HG03520 (cell line): ENCODE results near the gene PRDM16.

ENCODE experiments used
- ATAC-seq: cut with Tn5 transposase; IDR thresholded peaks from one replicate; pipeline ENCODE4 v1.9.1; 2021; ENCODE audit warnings: mild to moderate bottlenecking, moderate library complexity; ENCODE audit not compliant: unreplicated experiment

The PRDM16 gene

GRCh38 chr1:3463891-3464648 lies 395.1 kb downstream of the PRDM16 start:
- no peak for ATAC-seq

DNA sequence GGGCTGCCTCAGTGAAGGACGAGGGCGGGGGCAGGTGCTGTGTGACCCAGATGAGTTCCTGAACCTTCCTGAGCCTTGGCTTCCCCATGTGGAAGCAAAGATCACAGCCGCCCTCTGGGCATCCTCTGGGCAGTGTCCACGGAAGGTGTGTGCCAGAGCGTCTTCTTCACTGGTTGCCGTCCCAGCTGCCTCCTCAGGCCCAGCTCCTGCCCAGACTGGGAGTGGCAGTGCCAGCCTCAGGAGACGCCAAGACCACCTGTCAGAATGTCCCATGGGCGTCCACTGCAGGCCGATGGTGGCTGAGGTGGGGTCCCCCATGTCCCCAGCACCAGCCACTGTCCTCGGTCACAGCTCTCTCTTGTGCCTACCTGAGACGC lies 395.6 kb downstream of the PRDM16 start:
- ATAC-seq, result no peak

DNA sequence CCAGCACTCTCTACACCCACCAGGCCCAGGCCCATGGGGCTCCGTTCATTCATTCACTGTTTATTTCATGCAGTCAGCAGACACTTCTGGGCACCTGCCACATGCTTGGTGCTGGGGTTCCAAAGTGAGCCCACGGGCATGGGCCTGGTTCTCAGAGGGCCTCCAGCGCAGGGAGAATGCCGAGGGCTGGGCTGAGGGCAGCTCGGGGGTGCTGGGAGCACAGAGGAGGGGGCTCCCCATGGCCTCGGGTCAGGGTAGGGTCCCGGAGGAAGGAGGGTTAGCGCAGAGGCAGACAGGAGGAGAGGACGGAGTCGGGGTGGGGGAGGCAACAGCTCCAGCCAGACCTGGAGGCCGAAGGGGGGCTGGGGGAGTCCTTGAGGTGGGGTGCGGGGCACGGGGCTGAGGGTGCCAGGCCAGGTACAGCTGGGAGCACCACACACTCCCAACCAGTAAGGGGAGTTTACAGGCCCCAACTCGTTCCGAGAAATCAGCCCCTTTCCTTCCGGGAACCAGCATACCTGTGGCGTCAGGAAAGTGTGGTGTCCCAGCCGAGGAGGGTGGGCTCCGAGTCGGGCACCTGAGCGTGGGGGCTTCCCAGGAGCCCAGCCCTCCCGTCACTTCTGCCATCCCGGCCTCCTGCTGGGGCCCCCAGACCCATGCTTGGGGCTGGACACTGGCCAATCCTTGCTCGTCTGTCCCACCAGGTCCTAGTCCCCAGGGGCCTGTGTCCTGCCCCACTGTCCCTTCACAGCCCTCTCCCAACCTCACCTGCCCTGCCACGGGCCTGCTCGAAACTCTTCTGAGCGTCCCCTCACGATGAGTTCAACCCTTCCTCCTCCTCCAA lies 396.3 kb downstream of the PRDM16 start:
- ATAC-seq, result no peak

DNA sequence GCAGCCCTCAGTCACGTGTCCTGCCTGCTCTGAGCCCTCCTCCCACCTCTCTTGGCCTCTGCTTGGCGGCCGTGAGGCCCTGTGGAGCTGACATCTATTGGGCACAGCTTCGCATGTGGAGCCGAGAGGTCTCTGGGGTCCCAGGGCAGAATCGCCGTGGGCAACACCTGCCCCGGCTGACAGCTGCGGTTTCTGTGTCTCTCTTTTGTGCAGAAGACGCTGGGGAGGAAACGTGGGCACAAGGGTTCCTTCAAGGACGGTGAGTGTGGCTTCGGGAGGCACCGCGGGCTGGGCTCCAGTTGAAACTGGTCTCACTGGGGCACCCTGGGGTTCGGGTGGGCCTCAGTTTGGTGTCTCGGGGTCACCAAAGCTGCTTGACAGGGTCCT lies 396.9 kb downstream of the PRDM16 start:
- no peak for ATAC-seq

- ATAC-seq, result no peak
Observed at GRCh38 chr1:3466366-3467075, 397.5 kb downstream of the PRDM16 start.

- ATAC-seq, result no peak
Observed at GRCh38 chr1:3467096-3468036, 398.4 kb downstream of the PRDM16 start.

DNA sequence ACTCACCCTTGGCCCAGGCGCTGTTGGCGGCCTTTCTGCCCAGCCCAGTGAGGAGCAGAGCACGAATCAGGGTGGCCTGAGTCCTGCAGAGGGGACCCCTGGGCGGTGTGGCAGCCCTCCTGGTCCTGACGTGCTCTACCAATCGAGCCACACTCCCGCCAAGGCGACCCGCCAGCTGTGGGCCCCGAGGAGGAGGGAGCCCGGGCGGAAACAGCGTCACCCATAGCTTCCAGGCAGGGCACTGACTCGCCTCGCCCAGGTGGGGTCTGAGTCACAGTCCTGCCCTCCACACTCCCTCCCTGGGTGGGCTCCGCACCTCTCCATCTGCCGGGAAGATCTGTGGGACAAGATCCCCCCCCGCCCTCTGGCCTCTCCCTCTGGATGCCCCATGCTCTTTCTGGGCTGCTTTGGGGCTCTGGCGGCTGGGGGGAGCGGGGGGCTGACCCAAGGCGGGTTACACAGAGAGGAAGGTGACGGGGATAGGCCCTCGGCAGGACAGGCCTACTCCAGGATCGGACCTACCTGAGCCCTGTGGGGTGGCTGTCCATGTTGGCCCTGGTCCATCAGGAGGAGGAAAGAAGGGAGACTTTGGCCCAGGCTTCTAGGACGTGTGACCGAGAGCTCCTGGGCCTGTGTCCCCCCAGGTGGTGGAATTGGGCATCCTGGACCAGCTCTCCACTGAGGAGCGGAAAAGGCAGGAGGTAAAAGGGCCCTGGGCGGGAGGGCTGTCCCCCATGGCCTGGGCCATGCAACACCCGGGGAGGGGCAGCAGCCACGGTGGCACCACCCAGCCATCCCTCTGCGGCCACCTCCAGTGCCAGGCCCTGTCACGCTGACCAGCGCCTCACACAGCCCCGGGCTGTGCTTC lies 399.5 kb downstream of the PRDM16 start:
- ATAC-seq, result no peak

GRCh38 chr1:3469104-3469848 lies 400.3 kb downstream of the PRDM16 start:
- no peak for ATAC-seq

DNA sequence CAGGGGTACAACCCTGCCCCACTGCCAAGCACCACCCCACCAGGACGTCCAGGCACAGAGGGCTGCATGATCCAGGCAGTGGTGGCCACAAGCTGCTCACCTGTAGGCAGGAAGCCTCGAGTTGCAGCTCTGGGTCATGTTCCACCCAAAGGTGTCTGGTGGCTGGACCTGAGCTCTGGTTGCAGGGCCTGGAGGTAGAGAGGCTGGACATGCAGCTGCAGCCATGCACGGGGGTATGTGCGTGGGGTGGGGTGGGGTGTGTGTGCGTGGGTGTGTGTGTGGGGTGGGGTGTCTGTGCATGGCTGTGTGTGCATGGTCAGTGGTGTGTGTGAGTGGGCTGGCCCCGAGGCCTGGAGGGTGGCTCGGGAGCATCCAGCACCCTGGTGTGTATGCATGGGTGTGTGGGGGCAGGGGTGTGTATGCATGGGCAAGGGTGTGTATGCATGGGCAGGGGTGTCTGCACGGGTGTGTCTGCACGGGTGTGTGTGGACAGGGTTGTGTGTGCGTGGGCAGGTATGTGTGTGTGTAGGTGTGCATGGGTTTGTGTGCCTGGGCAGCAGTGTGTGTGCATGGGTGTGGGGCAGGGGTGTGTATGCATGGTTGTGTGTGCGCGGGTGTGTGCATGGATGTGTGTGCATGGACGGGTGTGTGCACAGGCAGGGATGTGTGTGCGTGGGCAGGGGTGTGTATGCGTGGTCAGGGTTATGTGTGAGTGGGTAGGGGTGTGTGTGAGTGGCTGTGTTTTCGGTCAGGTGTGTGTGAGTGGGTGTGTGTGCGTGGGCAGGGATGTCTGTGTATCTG lies 401.0 kb downstream of the PRDM16 start:
- no peak for ATAC-seq

DNA sequence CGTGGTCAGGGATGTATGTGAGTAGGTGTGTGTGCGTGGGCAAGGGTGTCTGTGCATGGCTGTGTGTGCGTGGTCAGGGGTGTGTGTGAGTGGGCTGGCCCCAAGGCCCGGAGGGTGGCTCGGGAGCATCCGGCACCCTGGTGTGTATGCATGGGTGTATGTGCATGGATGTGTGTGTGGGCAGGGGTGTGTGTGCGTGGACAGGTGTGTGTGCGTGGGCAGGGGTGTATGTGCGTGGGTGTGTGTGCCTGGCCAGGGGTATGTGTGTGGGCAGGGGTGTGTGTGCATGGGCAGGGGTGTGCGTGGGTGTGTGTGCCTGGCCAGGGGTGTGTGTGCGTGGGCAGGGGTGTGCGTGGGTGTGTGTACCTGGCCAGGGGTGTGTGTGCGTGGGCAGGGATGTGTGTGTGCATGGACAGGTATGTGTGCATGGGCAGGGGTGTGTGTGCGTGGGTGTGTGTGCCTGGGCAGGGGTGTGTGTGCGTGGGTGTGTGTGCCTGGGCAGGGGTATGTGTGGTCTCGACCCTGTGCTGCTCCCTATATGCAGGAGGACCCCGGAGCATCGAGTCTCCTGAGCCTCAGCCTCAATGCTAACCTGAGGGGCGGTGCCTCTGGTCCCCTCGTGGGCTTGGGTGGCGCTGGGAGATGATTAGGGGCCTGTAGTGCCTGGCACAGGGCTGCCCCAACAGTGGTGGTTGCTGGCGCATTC lies 401.8 kb downstream of the PRDM16 start:
- no peak for ATAC-seq

DNA sequence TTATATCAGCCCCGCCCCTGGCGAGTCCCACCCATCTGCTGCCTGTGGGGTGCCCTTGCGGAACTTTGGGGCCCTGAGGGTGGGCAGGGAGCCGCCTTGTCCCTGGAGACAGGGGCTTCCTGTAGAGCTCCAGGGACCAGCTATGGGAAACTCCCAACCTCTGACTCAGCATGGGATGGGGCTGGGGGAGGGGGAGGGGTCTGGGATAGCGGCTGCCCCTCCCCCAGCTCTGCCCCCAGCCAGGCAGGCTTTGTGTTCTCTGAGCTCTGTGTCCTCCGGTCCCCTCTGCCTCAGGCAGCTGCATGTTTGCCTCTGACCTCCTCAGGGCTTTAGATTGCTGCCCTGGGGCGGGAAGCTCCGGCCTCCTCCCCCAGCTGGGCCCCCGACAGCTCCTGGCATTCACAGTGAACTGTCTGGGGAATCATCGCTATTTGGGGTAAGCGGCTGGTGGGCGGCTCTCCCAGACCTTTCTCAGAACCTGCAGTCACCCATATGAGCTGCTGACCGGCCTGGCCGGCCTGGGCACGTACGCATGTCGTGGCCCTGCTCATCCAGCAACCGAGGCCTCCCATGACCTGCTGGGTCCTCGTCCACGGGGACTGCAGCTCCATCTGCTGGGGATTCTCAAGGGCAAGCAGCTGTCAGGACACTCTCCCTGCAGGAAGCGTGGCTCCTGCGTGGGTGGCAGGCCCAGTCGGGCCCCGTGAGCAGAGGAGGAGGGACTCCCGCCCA lies 402.5 kb downstream of the PRDM16 start:
- no peak for ATAC-seq

DNA sequence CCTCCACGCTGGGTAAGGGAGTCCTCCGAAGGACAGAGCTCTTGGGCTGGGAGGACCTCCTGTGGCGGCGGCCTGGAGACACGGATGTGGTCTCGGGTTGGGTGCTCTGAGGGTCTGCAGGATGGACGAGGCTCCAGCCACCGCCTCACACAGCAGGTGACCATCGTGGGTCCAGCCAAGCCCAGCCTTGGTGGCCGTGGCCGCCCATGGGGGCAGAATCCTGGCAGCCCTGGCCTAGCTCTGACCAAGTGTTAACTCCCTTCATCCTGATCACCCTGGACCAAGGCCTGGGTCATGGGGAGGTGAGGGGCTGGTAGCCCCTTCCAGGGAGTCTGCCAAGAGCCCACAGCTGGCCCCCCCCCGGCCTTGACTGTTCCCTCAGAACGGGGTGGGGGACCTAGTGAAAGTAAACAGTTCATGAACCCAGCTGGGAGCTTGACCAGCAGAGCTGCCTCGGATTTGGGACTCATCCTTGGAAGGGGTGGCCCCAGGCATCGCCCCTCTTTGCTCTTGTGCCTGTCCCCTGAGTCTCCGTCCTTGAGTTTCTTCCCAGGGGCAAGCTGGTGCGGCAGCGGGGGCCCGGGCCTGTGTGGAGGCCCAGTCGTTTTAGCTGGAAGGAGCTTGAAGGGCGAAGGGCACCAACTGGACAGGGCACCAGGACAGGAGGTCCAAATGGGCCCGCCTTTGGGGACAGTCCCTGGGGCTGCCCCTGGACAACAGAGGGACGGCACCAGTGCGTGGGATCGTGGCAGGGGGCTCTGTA lies 403.3 kb downstream of the PRDM16 start:
- no peak for ATAC-seq

GRCh38 chr1:3472906-3473305 lies 403.9 kb downstream of the PRDM16 start:
- no peak for ATAC-seq

DNA sequence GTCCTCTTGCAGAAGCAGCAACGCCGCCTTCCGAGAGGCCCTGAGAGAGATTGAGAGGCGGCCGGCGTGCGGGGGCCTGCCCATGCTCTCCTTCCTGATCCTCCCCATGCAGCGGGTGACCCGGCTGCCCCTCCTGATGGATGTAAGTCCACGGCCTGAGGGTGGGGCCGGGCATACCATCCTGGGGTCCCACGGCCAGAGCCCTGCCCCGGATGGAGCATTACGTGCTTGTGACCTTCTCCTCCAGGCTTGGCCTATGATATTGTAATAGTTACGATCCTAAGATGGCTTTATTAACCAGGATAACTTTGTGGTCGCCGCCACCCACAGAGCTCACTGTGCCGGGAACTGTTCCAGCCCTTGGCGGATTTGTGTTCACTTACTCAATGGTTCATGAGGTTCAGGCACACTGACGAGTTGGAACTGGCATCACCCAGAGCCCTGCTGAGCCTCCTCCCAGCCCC lies 404.4 kb downstream of the PRDM16 start:
- no peak for ATAC-seq

DNA sequence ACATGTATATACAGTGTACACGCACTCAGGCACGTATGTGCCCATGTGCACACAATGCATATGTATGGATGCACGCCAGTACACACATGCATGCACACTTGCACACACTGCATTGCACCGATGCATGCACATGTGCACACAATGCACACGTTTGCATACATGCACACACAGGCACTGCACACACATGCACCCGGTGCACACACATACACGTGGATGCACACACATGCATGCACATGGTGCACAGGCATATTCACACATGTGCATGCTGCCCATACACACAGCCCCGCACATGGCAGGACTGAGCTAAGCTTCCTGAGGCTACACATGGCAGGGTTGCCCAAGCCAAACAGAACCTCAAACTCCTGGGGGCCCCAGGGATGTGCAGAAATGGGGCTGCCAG lies 405.0 kb downstream of the PRDM16 start:
- no peak for ATAC-seq

DNA sequence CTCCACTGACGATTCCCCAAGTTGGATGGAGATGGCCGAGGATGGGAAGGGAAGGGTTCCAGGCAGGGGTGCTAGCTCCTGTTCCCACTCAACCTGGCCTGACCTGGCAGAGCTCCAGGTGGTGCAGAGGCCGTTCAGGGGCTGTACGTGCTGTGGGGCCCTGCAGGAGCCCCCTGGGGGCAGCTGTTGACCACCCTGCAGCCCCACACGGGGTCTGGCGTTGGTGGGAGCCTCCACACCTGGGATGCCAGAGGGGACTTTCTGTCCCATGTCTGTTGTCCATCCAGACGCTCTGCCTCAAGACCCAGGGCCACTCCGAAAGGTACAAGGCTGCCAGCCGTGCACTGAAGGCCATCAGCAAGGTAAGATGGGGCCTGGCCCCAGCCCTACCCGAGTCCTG lies 405.4 kb downstream of the PRDM16 start:
- ATAC-seq, result no peak
